ENCODE results near the gene TYMP.

DNA sequence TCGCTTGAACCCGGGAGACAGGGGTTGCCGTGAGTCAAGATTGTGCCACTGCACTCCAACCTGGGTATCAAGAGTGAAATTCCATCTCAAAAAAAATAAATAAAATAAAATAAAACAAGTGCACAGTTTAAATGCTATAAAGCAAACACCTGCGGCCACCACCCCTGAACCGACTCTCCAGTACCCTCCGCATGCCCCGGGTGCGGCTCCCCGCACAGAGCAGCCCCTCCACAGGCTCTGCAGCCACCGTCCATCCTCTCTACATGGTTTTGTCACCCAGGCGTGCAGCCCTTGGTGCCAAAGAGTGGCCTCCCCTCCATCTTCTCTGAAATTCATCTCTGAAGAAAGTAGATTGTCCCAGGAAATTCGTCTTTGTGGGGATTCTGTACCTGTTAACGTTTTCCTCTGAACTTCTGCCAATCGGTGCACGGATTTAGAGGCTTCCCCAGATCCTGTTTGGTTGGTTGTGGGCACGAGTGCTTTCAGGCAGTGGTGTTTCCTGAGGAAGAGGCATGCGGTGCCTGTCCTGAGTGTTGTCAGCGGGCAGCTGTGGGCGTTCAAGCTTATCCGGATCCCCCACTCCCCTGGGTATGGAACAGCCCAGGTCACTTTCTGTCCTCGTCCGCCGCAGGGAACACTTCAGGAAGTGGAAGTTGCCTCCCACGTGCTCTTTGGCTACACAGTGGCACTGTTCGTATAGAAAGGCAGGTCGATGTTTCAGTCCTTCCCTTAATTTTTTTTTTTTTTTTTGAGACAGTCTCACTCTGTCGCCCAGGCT lies 39.1 kb downstream of the TYMP start:
- TF ChIP-seq HES2 (IDR thresholded peaks at IDR 0.05) (no peak), SREBF2 (IDR thresholded peaks at IDR 0.05) (no peak), EP300 (IDR thresholded peaks at IDR 0.05) (no peak), CTCF (IDR thresholded peaks at IDR 0.05) (no peak)

Data from A549 (cell line).